ENCODE results near the gene SP3.

DNA sequence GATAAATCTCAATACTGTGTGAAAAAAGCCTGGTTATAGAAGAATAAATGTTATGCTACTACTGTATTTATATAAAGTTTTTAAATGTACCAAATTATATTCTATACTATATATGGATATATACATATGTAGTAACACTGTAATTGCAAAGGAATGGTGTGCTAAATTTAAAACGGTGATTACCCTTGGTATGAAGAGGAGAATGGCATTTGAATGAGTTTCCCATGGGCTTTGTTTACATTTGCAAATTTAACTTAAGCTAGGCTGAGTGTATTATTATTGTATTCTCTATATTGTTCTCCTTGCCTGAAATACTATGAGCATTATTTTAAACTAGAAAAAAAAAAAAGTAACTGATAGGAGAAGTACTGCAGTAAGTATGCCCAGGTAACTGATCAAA is 4.7 kb upstream of the SP3 start:
- no peak for TF ChIP-seq ZNF274 (IDR thresholded peaks at IDR 0.05; ENCODE audit: low read depth, low read length)
- TF ChIP-seq YY1 (IDR thresholded peaks at IDR 0.05; ENCODE audit: insufficient read depth, insufficient read length), result no peak
- TF ChIP-seq SUZ12 (IDR thresholded peaks at IDR 0.05; ENCODE audit: extremely low read depth, insufficient read depth, insufficient read length), result no peak
